ENCODE measurements around the gene AUTS2. TPM values are rescaled to one million over a fixed set of nuclear protein-coding genes. Genes with fewer than 3 reads are reported as not detected.
"Not testable (repeated sequence)": the region's sequence is repeated elsewhere in the genome, so short reads cannot be mapped to it uniquely, and the experiment has no call there.

The AUTS2 gene
- total RNA-seq, 1 donor from 2014 or later, result 56.0 TPM

DNA sequence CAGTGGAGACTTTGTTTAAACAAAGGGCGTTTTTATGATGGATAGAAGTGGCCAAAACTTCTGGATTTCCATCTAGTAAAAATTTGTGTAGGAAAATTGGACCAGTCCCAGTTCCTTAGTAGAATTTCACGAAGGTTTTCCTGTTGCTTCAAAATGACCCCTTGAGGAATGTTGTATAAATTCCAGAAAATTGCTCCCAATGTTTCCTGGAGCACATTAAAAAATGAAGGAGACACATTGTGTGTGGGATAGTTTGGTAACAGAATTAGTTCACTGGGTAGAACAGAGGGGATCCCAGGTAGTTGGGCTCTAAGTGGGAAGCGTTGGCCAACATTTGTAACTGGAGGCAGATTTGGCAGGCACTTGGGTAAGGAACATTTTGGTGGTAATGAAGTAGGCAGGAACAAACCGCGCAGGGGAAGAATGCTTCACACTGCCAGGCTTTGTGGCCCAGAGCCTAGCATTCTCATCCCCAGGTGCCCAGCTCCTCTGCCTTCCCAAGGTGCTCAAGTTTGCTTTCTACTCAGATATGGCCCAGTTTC is 758.6 kb downstream of the AUTS2 start:
- H3K36me3 ChIP-seq, result no peaks in the 10 kb centered on the region
- TF ChIP-seq, protein P1, sequence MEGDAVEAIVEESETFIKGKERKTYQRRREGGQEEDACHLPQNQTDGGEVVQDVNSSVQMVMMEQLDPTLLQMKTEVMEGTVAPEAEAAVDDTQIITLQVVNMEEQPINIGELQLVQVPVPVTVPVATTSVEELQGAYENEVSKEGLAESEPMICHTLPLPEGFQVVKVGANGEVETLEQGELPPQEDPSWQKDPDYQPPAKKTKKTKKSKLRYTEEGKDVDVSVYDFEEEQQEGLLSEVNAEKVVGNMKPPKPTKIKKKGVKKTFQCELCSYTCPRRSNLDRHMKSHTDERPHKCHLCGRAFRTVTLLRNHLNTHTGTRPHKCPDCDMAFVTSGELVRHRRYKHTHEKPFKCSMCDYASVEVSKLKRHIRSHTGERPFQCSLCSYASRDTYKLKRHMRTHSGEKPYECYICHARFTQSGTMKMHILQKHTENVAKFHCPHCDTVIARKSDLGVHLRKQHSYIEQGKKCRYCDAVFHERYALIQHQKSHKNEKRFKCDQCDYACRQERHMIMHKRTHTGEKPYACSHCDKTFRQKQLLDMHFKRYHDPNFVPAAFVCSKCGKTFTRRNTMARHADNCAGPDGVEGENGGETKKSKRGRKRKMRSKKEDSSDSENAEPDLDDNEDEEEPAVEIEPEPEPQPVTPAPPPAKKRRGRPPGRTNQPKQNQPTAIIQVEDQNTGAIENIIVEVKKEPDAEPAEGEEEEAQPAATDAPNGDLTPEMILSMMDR (IDR thresholded peaks at IDR 0.05), result no peak
- H3K9me3 ChIP-seq, result no peaks in the 10 kb centered on the region
- intact Hi-C loops (cut with DNase I), result no loop called here
- ATAC-seq (no peak), DNase-seq (no peak)
- H3K4me1 ChIP-seq, result no peaks in the 10 kb centered on the region
- no peak overlapping the region for H3K4me3 ChIP-seq
- H3K27ac ChIP-seq, result no peak overlapping the region
- H3K27me3 ChIP-seq, result no peaks in the 10 kb centered on the region

DNA sequence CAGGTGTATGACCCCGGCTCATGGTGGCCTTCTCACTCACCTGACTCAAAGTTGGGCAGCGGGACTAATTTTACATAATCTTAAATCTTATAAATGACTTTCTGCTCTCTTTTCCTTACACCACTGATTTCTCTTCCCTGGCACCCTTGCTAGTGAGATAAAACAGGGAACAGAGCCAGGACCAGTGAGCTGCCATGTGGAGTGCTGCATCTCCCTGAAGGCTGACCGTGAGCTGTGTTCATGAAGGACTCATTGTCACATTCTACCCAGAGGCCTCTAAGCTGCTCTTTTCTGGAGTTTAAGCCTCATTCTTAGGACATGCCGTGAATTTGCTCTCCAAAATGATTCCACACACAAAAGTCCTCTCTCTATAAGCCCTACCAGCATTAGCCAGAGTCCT is 762.3 kb downstream of the AUTS2 start:
- intact Hi-C loops (cut with DNase I), result no loop called here
- no peaks in the 10 kb centered on the region for H3K27me3 ChIP-seq
- no peak overlapping the region for H3K27ac ChIP-seq
- H3K4me1 ChIP-seq, result no peaks in the 10 kb centered on the region
- TF ChIP-seq, protein P1 (IDR thresholded peaks at IDR 0.05), result no peak
- no peak for ATAC-seq
- DNase-seq, result no peak
- no peak overlapping the region for H3K4me3 ChIP-seq
- no peaks in the 10 kb centered on the region for H3K9me3 ChIP-seq
- no peaks in the 10 kb centered on the region for H3K36me3 ChIP-seq

DNA sequence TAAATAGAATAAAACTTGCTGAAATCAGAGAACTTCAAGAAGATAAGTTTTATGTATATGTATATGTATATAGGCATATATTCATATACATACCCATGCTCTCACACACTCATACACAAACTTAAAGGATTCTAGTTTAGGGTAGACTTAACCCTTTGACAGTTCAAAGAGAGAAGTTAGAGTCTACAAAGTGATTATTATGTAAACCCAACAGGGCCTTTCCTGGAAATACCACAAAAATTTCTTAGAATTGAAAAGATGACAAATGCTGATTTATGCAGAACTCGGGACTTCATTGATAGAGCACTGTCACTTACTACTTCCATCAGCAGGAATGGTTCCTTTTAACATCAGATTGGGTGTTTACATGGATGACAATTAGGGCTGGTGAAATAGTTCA is 763.5 kb downstream of the AUTS2 start:
- H3K9me3 ChIP-seq, result no peaks in the 10 kb centered on the region
- no peak for DNase-seq
- no peaks in the 10 kb centered on the region for H3K36me3 ChIP-seq
- intact Hi-C loops (cut with DNase I), result no loop called here
- TF ChIP-seq, protein P1 (IDR thresholded peaks at IDR 0.05), result no peak
- no peaks in the 10 kb centered on the region for H3K27me3 ChIP-seq
- no peak overlapping the region for H3K4me3 ChIP-seq
- ATAC-seq, result no peak
- no peaks in the 10 kb centered on the region for H3K4me1 ChIP-seq
- no peak overlapping the region for H3K27ac ChIP-seq

DNA sequence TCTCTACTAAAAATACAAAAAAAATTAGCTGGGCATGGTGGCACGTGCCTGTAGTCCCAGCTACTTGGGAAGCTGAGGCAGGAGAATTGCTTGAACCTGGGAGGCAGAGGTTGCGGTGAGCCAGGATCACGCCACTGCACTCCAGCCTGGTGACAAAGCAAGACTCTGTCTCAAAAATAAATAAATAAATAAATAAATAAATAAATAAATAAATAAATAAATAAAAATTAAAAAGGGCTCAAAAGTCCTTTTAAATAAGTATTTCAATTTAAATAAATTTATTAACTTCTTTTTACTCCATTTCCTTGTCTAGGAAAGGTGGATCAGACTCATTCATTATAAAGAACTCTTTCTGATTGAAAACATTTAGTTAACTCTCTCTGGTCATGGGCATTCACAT is 766.1 kb downstream of the AUTS2 start:
- H3K36me3 ChIP-seq; H3K27ac ChIP-seq; H3K4me3 ChIP-seq; intact Hi-C loops (cut with DNase I); H3K9me3 ChIP-seq; DNase-seq; H3K27me3 ChIP-seq; H3K4me1 ChIP-seq; ATAC-seq: not testable (repeated sequence)

DNA sequence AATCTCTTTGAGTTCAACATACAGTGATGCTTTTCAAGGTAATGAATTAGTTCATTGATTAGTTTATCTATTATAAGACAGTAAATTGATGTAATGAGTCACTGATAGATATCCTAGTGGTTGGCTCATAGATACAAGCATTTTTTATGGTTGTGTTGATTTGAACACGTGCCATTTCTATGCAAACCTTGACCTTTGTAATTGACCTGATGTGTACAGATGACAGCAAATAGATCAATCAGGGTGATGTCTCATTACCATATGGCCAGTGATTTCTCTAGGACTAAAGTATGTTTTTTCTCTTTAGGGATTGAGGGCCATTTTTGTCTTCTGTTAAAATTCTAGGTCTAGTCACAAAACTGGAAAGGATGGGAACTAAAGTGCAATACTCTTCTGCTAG is 773.4 kb downstream of the AUTS2 start:
- intact Hi-C loops (cut with DNase I), result no loop called here
- ATAC-seq, result no peak
- H3K4me1 ChIP-seq, result no peaks in the 10 kb centered on the region
- H3K36me3 ChIP-seq, result no peaks in the 10 kb centered on the region
- no peak for DNase-seq
- H3K27me3 ChIP-seq, result no peaks in the 10 kb centered on the region
- no peak overlapping the region for H3K27ac ChIP-seq
- H3K4me3 ChIP-seq, result no peak overlapping the region
- TF ChIP-seq, protein P1 (IDR thresholded peaks at IDR 0.05), result no peak
- no peaks in the 10 kb centered on the region for H3K9me3 ChIP-seq

DNA sequence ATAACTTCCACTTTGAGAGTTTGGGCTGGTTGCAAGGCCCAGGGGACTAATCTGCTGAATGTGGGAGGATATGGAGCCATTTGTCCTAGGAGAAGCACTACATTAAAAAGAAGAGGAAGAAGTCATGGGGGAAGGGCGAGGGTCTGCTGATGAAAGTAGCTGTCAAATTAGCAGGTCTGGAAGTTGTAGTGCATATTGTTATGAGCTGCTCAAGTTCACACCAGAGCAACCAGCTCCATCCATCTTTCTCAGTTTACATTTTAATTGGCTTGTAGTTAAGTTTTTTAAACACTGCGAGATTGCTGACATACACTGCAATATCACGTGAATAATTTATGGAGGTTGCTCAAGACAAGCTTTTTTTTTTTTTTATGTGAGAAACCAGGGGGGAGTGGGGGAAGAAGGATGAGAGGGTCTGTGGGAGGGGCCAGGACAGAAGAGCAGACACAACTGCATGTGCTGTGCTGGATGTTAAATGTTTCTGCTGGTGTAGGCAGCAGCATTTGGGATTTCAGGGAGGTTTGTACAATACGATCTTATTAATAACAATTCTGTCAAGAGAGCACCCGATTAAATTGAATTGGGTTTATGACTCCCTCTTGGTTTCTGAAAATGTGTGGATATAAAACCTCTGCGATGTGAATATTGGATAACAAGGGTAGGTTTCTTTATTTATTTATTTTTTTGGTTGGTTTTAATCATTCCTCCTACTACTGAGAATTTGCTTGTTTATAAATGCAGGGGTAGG is 774.7 kb downstream of the AUTS2 start:
- TF ChIP-seq, protein P1 (IDR thresholded peaks at IDR 0.05), result no peak
- no peak for ATAC-seq

More for the DNA sequence above, 774.7 kb downstream of the AUTS2 start:
- no peak overlapping the region for H3K27ac ChIP-seq
- no peaks in the 10 kb centered on the region for H3K9me3 ChIP-seq
- intact Hi-C loops (cut with DNase I), result no loop called here
- H3K4me1 ChIP-seq, result no peaks in the 10 kb centered on the region
- no peaks in the 10 kb centered on the region for H3K27me3 ChIP-seq
- no peak overlapping the region for H3K4me3 ChIP-seq
- no peaks in the 10 kb centered on the region for H3K36me3 ChIP-seq
- no peak for DNase-seq
